Heart right ventricle (tissue), 16 donors: ENCODE results near the gene ZNF532. TPM values are rescaled to one million over a fixed set of nuclear protein-coding genes. Genes with fewer than 3 reads are reported as not detected.

Source experiments
- ATAC-seq, 8 donors: fragments of 200-7000 bp; cut with Tn5 transposase; one replicate each; pipeline ENCODE4 v1.9.1; 2020; ENCODE audit warnings: mild to moderate bottlenecking in 8 of 8, moderate library complexity in 8 of 8, moderate number of reproducible peaks in 1 of 8
- DNase-seq, 2 donors: peaks; one replicate each; pipeline ENCODE4 v3.0.0-alpha.2; 2020
- H3K27ac ChIP-seq, 10 donors: fragments of 200-600 bp; sonication (generic) in 2 of 10; one replicate each; pipeline versions ENCODE4 v1.5.0 to v1.8.0; 2020 to 2022; ENCODE audit warnings: mild to moderate bottlenecking in 3 of 10
- H3K27me3 ChIP-seq, 7 donors: fragments of 200-600 bp; one replicate each; pipeline ENCODE4 v1.8.0; 2021 to 2022; ENCODE audit warnings: mild to moderate bottlenecking in 2 of 7
- H3K36me3 ChIP-seq, 9 donors: fragments of 200-600 bp; sonication (generic) in 1 of 9; one replicate each; pipeline versions ENCODE4 v1.5.0 to v1.8.0; 2020 to 2022; ENCODE audit warnings: mild to moderate bottlenecking in 2 of 9
- H3K4me1 ChIP-seq, 9 donors: fragments of 200-600 bp; sonication (generic) in 1 of 9; one replicate each; pipeline versions ENCODE4 v1.5.0 to v1.8.0; 2020 to 2022; ENCODE audit warnings: mild to moderate bottlenecking in 4 of 9
- H3K4me3 ChIP-seq, 10 donors: fragments of 200-600 bp; sonication (generic) in 2 of 10; one replicate each; pipeline versions ENCODE4 v1.5.0 to v1.8.0; 2020 to 2022; ENCODE audit warnings: mild to moderate bottlenecking in 7 of 10, moderate library complexity in 2 of 10
- H3K9me3 ChIP-seq, 11 donors: fragments of 200-600 bp in 10 of 11; sonication (generic) in 2 of 11; one replicate each; pipeline versions ENCODE4 v1.5.0 to v1.8.0; 2013 to 2022; ENCODE audit warnings: mild to moderate bottlenecking in 2 of 11, control low read depth in 1 of 11, moderate library complexity in 1 of 11
- WGBS, 2 donors: extraction: QIAGEN DNeasy Blood & Tissue Kit; methylation state at CpG; one replicate each; pipeline ENCODE4 v1.1.7; 2013; ENCODE audit warnings: inconsistent platforms in 1 of 2; 5-methylcytosine and 5-hydroxymethylcytosine counted together
- intact Hi-C, 10 donors: fragments of 100-400 bp; cut with DNase I; formaldehyde crosslinking; loops; one replicate each; pipeline versions ENCODE4 v1.11.1 to v1.14.2; 2022
- polyA plus RNA-seq, 2 donors: library from polyadenylated mRNA; stranded (reverse); fragments of 200-250 nt; gene quantifications; one replicate each; pipeline ENCODE4 v1.2.3, GENCODE V29; 2013
- total RNA-seq, 10 donors: library from RNA; stranded (reverse); fragmentation: NEBNext Ultra II Directional in 3 of 10; extraction: Animal tissue kit (Norgen Biotek cat#: 25700) in 3 of 10; gene quantifications; one replicate each; pipeline versions ENCODE4 v1.2.1 to v1.2.4, GENCODE V29; 2021 to 2023
- TF ChIP-seq, protein P1 (sequence below), 9 donors: fragments of 200-600 bp; sonication (generic) in 2 of 9; IDR thresholded peaks; one replicate each; pipeline versions ENCODE4 v1.5.0 to v1.8.0; 2021 to 2022; ENCODE audit warnings: antibody characterized with exemption in 9 of 9, mild to moderate bottlenecking in 5 of 9, moderate library complexity in 1 of 9
- donor health status: Arrhythmogenic right ventricular cardiomyopathy.
- donor health status: ischemic (EF 13 %, LVEDD 7.1; RV severe dilation, severe dysfunction).
- donor health status: healthy with polysubstance abuse.
- donor health status: DM: no; HTN: yes; CAD: no.
- donor health status: DM: no; HTN: no; CAD: no.
- donor health status: ischemic (EF 25% LVEDD 6.9; RV normal size, moderate dysfunction).
- donor health status: ischemic (EF 25% LVEDD 5.7; RV mildly dilated, moderate dysfunction).
- donor health status: healthy.
- donor health status: DM: yes; HTN: yes; CAD: no.
- donor health status: Ischemic cardiomyopathy.
- donor health status: ischemic (EF 35%, LVEDD 5.7; RV mildly dilated, moderate dysfunction).
- donor health status: nonischemic (EF 11% LVEDD 7.7; RV severe dilation, severe dysfunction).
- donor health status: DM: yes; HTN: yes; CAD: no.
- donor health status: PGD.
- donor health status: ischemic (EF 29% LVEDD 5.4; RV normal size, mild dysfunction).
- donor health status: nonischemic (EF 23%, LVEDD 6.1; RV moderate dilation, normal function).

Gene ZNF532
- total and polyA plus RNA-seq, 12 donors = 13.8 to 71.4 (median 64.6) TPM

- peak overlapping the region in 6 of 10 donors; percentile 2 to 79 (median 42) for H3K27ac ChIP-seq
- ATAC-seq (peak in 1 of 8 donors; percentile 43), DNase-seq (no peak)
- H3K9me3 ChIP-seq = no peaks in the 10 kb centered on the region
- WGBS, 2 donors = 93 to 95% methylated on average over 9 of the region's 9 CpGs
- H3K27me3 ChIP-seq = no peaks in the 10 kb centered on the region
- H3K4me3 ChIP-seq = no peak overlapping the region
- peaks cover 3 to 81% (median 48%) of the 10 kb centered on the region in 9 donors for H3K4me1 ChIP-seq
- TF ChIP-seq, protein P1, sequence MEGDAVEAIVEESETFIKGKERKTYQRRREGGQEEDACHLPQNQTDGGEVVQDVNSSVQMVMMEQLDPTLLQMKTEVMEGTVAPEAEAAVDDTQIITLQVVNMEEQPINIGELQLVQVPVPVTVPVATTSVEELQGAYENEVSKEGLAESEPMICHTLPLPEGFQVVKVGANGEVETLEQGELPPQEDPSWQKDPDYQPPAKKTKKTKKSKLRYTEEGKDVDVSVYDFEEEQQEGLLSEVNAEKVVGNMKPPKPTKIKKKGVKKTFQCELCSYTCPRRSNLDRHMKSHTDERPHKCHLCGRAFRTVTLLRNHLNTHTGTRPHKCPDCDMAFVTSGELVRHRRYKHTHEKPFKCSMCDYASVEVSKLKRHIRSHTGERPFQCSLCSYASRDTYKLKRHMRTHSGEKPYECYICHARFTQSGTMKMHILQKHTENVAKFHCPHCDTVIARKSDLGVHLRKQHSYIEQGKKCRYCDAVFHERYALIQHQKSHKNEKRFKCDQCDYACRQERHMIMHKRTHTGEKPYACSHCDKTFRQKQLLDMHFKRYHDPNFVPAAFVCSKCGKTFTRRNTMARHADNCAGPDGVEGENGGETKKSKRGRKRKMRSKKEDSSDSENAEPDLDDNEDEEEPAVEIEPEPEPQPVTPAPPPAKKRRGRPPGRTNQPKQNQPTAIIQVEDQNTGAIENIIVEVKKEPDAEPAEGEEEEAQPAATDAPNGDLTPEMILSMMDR (IDR thresholded peaks at IDR 0.05) = no peak
- intact Hi-C loops = no loop called here
- H3K36me3 ChIP-seq = peaks cover 0 to 46% (median 0%) of the 10 kb centered on the region in 9 donors
These were observed 33.5 kb downstream of the ZNF532 start for GRCh38 chr18:58898010-58898799.

DNA sequence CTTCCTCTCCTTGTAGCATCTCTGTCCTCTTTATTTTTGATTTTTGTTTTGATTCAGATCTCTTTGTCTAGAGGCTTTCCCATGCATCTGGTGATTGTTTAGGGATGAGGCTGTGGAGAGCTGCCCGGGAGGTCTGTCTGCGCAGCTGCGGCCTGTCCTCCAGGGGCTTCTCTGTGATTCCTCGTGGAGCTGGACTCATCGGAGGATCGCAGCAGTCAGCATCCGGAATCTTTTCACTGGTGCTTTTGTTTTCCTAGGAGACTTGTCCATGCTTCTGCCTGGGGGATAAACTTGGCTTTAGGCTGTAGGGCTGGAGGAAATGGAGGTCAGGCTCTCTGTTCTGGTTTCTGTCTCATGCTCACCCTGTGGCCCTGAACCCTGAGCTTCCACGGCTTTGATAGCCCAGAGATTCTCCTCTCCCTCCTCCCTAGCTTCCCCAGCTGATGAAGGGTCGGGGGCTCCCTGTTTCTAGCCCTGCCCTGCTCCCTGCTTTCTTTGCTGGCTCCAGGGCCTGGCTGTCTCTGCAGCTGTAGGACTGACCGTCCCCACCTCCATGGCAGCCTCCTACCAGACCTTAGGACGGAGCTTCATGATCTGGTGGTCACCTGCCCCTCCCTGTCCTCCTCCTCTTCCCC, 35.5 kb downstream of the ZNF532 start:
- 50 to 65% methylated on average over 11 of the region's 11 CpGs for WGBS, 2 donors
- Histone ChIP-seq H3K9me3 (no peaks in the 10 kb centered on the region), H3K36me3 (peaks cover 0 to 59% (median 0%) of the 10 kb centered on the region in 9 donors), H3K27ac (peak overlapping the region in 9 of 10 donors; percentile 52 to 79 (median 62)), H3K4me1 (peaks cover 0 to 73% (median 39%) of the 10 kb centered on the region in 9 donors), H3K27me3 (no peaks in the 10 kb centered on the region), H3K4me3 (no peak overlapping the region)
- intact Hi-C loops = no loop called here
- ATAC-seq (peak; percentile 64 to 89 (median 76)), DNase-seq (peak; percentile 61 to 71)
- TF ChIP-seq, protein P1 (IDR thresholded peaks at IDR 0.05) = no peak

DNA sequence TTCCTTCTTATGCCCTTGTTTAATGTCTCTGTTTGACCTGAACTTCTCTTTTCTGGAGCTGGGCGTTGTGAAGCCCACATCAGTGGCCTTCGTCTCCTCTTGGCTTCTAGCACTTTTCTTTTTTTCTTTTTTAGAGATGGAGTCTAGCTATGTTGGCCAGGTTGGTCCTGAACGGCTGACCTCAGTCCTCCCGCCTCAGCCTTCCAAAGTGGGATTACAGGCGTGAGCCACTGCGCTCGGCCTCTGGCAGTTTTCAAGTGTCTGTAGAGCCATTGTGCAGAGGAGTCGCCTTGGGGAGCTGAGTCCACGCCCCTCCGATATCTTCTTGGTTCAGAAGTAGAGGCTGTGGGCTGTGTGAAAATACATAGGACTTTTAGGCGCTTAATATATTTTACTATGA, 36.5 kb downstream of the ZNF532 start:
- intact Hi-C loops = no loop called here
- no peaks in the 10 kb centered on the region for H3K27me3 ChIP-seq
- WGBS, 2 donors = 97% methylated on average over 11 of the region's 11 CpGs
- H3K4me1 ChIP-seq = peaks cover 0 to 67% (median 32%) of the 10 kb centered on the region in 9 donors
- H3K27ac ChIP-seq = peak overlapping the region in 4 of 10 donors; percentile 56 to 79 (median 65)
- ATAC-seq (no peak), DNase-seq (no peak)
- no peaks in the 10 kb centered on the region for H3K9me3 ChIP-seq
- H3K4me3 ChIP-seq = no peak overlapping the region
- peaks cover 0 to 69% (median 0%) of the 10 kb centered on the region in 9 donors for H3K36me3 ChIP-seq
- TF ChIP-seq, protein P1 (IDR thresholded peaks at IDR 0.05) = no peak

DNA sequence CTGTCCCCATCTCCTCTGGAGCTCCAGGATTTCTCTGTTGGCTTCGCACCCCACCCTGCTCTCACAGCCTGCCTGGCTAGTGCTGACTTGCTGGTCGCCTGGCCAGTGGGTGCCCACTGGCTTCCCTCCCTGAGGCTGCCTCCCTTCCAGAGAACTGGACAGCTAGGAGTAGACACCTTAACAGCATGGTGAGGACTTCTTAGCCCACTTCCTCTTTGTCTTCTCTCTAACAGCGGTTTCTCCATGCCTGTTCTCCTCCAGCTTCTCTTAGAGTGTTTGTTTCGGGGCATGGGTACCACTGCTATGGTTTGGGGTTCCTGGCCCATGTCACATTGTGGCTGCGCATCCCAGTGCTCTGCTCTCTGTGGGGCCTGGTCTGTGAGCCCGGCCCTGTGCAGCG, 37.1 kb downstream of the ZNF532 start:
- Histone ChIP-seq H3K27ac (peak overlapping the region in 1 of 10 donors; percentile 79), H3K36me3 (peaks cover 0 to 69% (median 0%) of the 10 kb centered on the region in 9 donors), H3K4me3 (no peak overlapping the region), H3K4me1 (peaks cover 0 to 60% (median 25%) of the 10 kb centered on the region in 9 donors), H3K9me3 (no peaks in the 10 kb centered on the region), H3K27me3 (no peaks in the 10 kb centered on the region)
- 99% methylated on average over 7 of the region's 7 CpGs for WGBS, 2 donors
- TF ChIP-seq, protein P1 (IDR thresholded peaks at IDR 0.05) = no peak
- intact Hi-C loops = no loop called here
- DNase-seq (no peak), ATAC-seq (no peak)
